Measurements from ENCODE around the gene RBFOX1.

DNA sequence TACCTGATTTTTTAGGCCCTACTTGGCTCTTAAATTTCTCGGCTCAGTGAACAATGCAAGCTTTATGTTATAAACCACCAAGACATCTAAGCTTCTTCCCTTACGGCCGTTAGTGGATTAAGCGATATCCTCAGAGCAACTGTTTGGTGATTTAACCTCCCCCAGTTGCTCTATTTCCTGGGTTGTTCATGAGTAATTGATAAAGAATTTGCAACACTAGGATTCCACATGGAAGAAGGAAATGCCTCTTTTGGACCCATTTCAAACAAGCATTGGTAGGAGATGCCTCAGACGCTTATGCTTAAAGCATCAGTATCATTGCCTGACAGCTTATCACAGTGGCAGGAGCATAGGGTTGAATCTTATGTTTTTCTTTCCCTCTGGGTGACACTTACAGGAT lies 65.3 kb downstream of the RBFOX1 start:
- TF ChIP-seq CTCF (IDR thresholded peaks at IDR 0.05), result no peak
- TF ChIP-seq POLR2A (IDR thresholded peaks at IDR 0.05), result no peak

All from heart left ventricle (tissue), 13 donors.